Measurements from ENCODE around the gene LCOR.

GRCh38 chr10:96999987-97000386 lies 167.9 kb downstream of the LCOR start:
- TF ChIP-seq CTCF (IDR thresholded peaks at IDR 0.05) (no peak), POLR2A (IDR thresholded peaks at IDR 0.05) (no peak)

All from Peyer's patch (tissue), 4 donors.